ENCODE data around the gene NDRG2.

DNA sequence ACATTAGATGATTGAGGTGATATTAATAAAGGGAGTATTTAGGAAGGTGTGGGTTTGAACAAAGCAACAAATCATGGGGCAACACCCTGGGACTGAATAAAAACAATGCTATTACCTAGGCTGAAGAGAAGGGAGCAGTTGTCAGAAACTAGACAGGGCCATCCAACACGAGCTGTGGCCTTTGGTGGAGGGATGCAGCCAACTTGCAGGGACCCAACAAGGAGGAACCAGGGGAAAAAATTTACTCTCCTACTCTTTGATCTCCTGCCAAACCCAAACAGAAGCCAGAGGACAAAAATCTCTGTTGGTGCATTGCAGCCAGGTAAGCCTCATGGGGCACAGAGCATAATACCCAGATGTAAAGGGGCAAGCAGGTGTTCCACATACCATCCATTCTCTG lies 13.7 kb downstream of the NDRG2 start:
- no peak for TF ChIP-seq EZH2 (IDR thresholded peaks at IDR 0.05; ENCODE audit: borderline replicate concordance, low read length)
- TF ChIP-seq, protein P1, sequence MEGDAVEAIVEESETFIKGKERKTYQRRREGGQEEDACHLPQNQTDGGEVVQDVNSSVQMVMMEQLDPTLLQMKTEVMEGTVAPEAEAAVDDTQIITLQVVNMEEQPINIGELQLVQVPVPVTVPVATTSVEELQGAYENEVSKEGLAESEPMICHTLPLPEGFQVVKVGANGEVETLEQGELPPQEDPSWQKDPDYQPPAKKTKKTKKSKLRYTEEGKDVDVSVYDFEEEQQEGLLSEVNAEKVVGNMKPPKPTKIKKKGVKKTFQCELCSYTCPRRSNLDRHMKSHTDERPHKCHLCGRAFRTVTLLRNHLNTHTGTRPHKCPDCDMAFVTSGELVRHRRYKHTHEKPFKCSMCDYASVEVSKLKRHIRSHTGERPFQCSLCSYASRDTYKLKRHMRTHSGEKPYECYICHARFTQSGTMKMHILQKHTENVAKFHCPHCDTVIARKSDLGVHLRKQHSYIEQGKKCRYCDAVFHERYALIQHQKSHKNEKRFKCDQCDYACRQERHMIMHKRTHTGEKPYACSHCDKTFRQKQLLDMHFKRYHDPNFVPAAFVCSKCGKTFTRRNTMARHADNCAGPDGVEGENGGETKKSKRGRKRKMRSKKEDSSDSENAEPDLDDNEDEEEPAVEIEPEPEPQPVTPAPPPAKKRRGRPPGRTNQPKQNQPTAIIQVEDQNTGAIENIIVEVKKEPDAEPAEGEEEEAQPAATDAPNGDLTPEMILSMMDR (conservative IDR thresholded peaks at IDR 0.05 in 1 of 2, IDR thresholded peaks at IDR 0.05 in 1 of 2; ENCODE audit: extremely low read depth in 1 of 2, insufficient read depth in 1 of 2, low read depth in 1 of 2, low read length in 2 of 2) = no peak
